GM19452 (cell line): Measurements from ENCODE around the gene MROH2B.

ENCODE experiments used
- ATAC-seq: cut with Tn5 transposase; IDR thresholded peaks from one replicate; pipeline ENCODE4 v1.9.1; 2021; ENCODE audit not compliant: unreplicated experiment

Gene MROH2B

GRCh38 chr5:40976041-40976440 lies 95.1 kb downstream of the MROH2B start:
- no peak for ATAC-seq

DNA sequence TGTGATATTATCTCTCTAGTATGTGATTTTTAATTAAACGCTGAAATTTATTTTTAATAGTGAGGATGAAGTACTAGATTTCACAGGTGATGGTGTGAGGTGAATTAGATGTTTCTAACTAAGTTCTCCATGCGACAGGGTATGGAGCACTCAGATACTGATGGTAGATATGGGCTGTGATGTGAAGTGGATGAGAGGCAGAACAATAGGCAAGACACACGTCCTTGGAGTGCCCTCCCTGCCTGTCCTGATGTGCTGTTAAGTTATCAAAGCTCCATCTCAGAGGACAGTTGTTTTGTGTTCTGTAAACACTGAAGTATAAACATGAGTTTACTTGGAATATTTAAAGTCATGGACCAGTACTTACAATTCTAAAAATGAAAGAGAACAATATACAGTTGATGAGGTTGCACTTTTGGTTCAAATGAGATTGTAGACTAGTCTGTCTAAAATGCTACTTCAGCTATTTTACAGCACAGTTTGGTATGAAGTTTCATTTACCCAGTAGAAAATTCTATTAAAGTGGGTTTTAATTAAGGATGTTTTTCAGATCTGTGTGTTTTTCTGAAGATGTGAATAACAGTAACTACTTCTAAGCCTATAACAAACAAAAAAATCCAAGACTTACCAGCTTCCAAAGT lies 97.7 kb downstream of the MROH2B start:
- ATAC-seq, result no peak

- ATAC-seq, result no peak
Observed at GRCh38 chr5:40972434-40972833, 98.7 kb downstream of the MROH2B start.

DNA sequence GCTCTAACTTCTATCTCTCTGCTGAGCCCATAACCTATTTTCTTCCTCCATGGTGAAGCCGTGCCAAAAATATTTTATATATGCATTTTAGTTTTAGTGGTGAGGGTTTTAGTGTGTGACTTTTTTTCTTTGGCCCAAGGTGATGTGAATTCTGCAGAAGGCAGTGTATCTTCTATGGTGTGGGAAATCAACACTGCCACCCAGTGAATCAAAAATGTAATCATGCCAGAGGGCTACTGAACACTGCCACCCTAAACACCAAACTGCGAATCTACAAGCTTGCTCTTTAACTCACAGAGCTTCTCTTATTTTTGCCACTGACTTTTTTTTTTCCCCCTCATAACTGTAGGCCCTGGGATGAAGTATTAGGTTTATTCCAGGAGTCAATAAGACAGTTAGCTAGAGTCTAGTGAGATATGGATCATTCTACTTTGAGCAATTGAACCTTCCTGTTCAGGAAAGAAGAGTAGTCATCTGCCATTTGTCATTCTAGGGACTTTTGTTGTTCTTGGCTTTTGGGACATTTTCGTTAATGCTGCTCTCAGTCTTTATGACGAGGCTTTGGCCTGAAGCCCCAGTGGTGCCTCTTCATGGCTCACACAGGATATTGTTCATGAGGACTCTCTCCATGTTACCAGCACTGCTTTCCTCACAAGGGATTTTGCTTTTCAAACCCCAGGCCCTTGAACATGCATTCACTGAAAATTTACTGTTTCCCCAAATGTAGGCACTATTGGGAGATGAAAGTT lies 108.8 kb downstream of the MROH2B start:
- no peak for ATAC-seq

GRCh38 chr5:40960037-40960436 lies 111.1 kb downstream of the MROH2B start:
- ATAC-seq, result no peak

GRCh38 chr5:40958811-40959210 lies 112.3 kb downstream of the MROH2B start:
- ATAC-seq, result no peak

DNA sequence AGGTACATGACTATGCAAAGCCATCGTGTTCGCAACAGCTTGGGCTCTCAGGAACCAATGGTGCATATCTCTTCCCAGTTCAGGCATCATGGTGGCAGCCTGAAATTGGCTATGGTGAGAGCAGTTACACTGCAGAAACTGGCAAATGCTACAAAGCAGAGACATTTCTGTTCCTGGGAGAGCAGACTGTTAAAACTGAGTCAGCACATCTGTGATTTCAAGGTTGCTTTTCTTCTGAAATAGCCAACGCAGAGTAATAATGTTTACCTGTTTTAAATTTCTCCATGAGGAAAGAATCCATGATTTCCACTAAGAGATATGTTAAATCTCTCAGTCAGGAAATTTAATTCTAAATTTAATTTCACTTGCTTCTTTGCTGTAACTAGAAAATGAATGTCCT lies 114.1 kb downstream of the MROH2B start:
- no peak for ATAC-seq

GRCh38 chr5:40955313-40955712 lies 115.8 kb downstream of the MROH2B start:
- ATAC-seq, result no peak
